HG03457 (cell line): ENCODE measurements around the gene BTN2A1.

ENCODE experiments used
- ATAC-seq: cut with Tn5 transposase; IDR thresholded peaks from one replicate; pipeline ENCODE4 v1.9.1; 2021; ENCODE audit warnings: moderate number of reproducible peaks; ENCODE audit not compliant: unreplicated experiment

Gene BTN2A1

GRCh38 chr6:26465776-26466175 lies 8.0 kb downstream of the BTN2A1 start:
- no peak for ATAC-seq

- no peak for ATAC-seq
Measured at GRCh38 chr6:26468829-26469228, 11.1 kb downstream of the BTN2A1 start.

GRCh38 chr6:26470643-26471042 lies 12.9 kb downstream of the BTN2A1 start:
- ATAC-seq, result no peak

GRCh38 chr6:26471970-26472369 lies 14.2 kb downstream of the BTN2A1 start:
- ATAC-seq, result no peak

- no peak for ATAC-seq
Measured at GRCh38 chr6:26472549-26473290, 15.0 kb downstream of the BTN2A1 start.

- ATAC-seq, result no peak
Measured at GRCh38 chr6:26473429-26473757, 15.6 kb downstream of the BTN2A1 start.

DNA sequence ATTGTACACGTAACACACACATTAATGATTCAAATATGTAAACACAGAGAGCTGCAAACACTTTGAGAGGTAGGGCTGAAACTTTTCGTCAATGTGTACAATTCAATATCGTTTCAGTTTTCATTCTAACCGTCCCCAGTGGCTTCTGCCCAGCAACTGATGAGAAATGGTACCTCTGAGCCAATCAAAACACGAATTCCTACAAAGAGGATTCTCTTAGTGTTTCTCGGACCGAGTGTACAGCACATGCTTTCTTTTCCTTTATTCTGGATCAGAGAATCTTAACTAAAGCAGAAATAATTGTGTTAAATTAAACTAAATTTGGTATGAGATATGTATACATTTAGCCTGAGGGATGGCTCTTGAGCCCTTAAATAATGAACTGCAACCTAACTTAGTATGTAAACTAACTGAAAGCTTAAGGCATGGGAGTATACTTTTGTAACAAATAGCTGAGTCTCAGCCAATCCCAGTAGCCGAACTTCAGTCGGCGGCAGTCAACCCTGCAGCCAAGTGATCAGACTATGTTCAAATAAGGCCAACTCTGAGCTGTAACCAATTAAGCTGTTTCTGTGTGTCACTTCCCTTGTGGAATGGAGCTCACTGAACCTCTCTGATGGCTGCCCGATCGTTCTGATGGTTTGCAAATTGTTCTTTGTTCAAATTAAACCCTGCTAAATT lies 16.1 kb downstream of the BTN2A1 start:
- ATAC-seq, result peak; percentile 78

DNA sequence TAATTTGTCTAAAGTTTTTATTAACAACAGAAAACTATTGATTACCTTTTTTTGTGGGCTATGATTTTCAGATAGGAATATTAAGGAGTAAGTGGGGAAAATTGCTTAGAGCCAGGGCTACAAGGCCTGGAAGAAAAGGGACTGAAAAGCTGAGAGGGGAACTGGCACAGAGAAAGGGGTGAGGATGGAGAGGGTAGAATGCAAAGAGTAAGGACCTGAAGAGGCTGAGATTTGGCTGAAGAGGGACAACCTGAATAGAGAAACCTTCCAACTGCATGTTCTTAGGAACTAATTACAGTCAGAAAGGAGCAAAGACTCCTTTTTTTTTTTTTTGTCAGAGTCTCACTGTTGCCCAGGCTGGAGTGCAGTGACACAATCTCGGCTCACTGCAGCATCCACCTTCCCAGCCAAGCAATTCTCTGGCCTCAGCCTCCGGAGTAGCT lies 16.7 kb downstream of the BTN2A1 start:
- no peak for ATAC-seq

- ATAC-seq, result no peak
Measured at GRCh38 chr6:26475823-26476729, 18.3 kb downstream of the BTN2A1 start.

DNA sequence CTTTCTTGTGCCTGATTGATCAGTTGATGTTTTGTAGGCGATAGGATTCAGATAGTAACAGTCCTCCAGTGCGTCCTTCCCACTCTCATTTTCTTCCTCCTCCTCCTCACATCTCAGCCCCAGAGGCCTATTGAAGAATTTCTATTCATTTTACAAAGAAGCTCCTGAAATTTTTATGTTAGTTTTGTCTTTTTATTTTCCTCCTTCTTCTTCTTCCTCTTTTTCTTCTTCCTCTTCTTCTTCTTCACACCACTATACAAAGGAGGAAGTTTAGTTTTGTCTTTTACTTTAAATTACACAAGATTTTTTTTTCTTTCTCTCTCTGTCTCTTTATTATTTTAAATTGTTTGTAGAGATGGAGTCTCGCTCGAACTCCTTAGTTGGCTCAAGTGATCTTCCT lies 19.1 kb downstream of the BTN2A1 start:
- ATAC-seq, result no peak

- no peak for ATAC-seq
Measured at GRCh38 chr6:26477426-26477825, 19.7 kb downstream of the BTN2A1 start.

GRCh38 chr6:26478100-26478984 lies 20.6 kb downstream of the BTN2A1 start:
- no peak for ATAC-seq

GRCh38 chr6:26478985-26479278 lies 21.2 kb downstream of the BTN2A1 start:
- no peak for ATAC-seq

DNA sequence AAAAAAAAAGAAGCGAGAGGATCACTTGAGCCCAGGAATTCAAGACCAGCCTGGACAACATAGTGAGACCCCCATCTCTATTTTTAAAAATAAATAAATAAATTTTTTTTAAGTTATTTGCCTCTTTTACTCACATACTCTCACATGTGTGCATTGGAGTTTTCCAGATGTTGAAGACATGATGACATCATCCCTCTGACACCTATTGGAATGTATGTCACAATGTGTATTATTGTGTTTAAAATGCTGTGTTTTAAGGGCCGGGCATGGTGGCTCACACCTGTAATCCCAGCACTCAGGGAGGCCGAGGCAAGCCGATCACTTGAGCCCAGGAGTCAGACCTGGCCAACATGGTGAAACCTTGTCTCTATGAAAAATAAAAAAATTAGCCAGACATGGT lies 24.6 kb downstream of the BTN2A1 start:
- ATAC-seq, result no peak

- ATAC-seq, result no peak
Measured at GRCh38 chr6:26483727-26484126, 26.0 kb downstream of the BTN2A1 start.

GRCh38 chr6:26484161-26484560 lies 26.4 kb downstream of the BTN2A1 start:
- ATAC-seq, result no peak

DNA sequence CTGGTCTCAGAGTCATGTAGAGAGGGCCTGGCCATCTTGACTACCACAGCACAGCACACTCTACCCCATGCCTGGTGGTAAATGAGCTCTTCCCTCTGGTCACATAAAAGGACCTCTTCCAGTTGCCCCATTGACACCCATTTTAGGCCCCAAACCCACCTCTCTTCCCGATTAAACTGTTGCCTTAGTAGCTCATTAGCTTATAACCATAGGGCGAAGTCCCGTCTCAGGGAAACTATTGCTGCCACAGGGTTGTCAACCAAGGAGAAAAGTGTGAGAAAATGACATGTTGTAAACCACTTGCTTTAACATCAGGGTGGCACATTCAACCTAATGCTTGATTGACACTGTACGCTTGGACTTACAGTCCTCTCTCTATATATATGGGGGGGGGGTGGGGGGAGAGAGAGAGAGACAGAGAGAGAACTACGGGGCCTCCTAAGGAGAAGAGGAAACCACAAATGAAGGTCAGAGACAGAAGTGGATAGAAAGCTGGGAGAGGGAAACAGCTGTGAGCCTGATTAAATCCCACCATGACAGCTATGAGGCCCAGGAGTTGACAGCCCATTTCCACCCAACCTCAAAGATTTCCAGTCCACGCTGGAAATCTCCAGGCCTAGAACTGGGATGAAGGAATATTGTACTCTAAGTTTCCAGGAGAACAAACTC lies 27.5 kb downstream of the BTN2A1 start:
- ATAC-seq, result no peak

GRCh38 chr6:26486358-26486757 lies 28.6 kb downstream of the BTN2A1 start:
- ATAC-seq, result no peak

DNA sequence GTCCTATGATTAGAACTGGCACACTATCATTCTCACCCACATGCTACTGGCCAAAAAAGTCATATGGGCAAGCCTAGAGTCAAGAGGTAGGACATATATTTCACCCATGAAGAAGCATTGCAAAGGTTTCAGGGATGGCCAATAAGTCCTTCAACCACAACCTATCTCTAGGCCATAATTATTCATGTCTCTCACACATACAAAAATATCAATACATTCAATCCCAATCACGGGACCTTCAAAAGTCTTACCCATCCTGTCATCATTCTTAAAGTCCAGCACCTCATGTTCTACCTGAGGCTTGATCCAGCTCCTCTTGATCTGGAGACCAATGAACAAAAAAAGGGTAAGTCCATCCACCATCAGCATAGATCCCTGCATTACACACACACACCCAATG lies 29.7 kb downstream of the BTN2A1 start:
- ATAC-seq, result no peak
